Lung (tissue), 12 donors: ENCODE results near the gene SLN. TPM values are rescaled to one million over a fixed set of nuclear protein-coding genes. Genes with fewer than 3 reads are reported as not detected.

Experiments used
- ATAC-seq: fragments of 200-7000 bp; cut with Tn5 transposase; one replicate; pipeline ENCODE4 v1.9.1; 2020; ENCODE audit warnings: moderate number of reproducible peaks; ENCODE audit not compliant: insufficient read depth, low FRiP score
- DNase-seq, 3 donors: peaks; one replicate each; pipeline ENCODE4 v3.0.0-alpha.2; 2013 to 2017
- H3K27ac ChIP-seq, 2 donors: one replicate each; pipeline ENCODE4 v1.5.1; 2013; ENCODE audit warnings: mild to moderate bottlenecking in 2 of 2, moderate library complexity in 2 of 2, control low read depth in 1 of 2, inconsistent platforms in 1 of 2, low read depth in 1 of 2, low read length in 1 of 2
- H3K27me3 ChIP-seq, 3 donors: one replicate each; pipeline ENCODE4 v1.5.1; 2013; ENCODE audit warnings: low read length in 2 of 3; ENCODE audit not compliant: control insufficient read depth in 3 of 3, insufficient read depth in 3 of 3
- H3K36me3 ChIP-seq, 4 donors: one replicate each; pipeline ENCODE4 v1.5.1; 2013; ENCODE audit warnings: low read length in 4 of 4, mild to moderate bottlenecking in 1 of 4, moderate library complexity in 1 of 4; ENCODE audit not compliant: control insufficient read depth in 4 of 4, insufficient read depth in 4 of 4
- H3K4me1 ChIP-seq, 5 donors: one replicate each; pipeline ENCODE4 v1.5.1; 2013; ENCODE audit warnings: low read length in 5 of 5, mild to moderate bottlenecking in 2 of 5, moderate library complexity in 1 of 5; ENCODE audit not compliant: control insufficient read depth in 5 of 5, insufficient read depth in 5 of 5
- H3K4me3 ChIP-seq: one replicate; pipeline ENCODE4 v1.5.1; 2013; ENCODE audit warnings: mild to moderate bottlenecking, control low read depth, moderate library complexity
- H3K9ac ChIP-seq, 2 donors: one replicate each; pipeline ENCODE4 v1.5.1; 2013; ENCODE audit warnings: low read length in 2 of 2, control low read depth in 1 of 2; ENCODE audit not compliant: insufficient read depth in 1 of 2
- H3K9me3 ChIP-seq, 4 donors: one replicate each; pipeline ENCODE4 v1.5.1; 2013; ENCODE audit warnings: low read length in 3 of 4, mild to moderate bottlenecking in 1 of 4, moderate library complexity in 1 of 4; ENCODE audit not compliant: control insufficient read depth in 4 of 4, insufficient read depth in 3 of 4
- CTCF ChIP-seq: IDR thresholded peaks from 2 replicates; pipeline ENCODE4 v1.5.1; 2012; ENCODE audit warnings: mild to moderate bottlenecking; ENCODE audit errors: control extremely low read depth, extremely low read depth
- WGBS, 2 donors: extraction: QIAGEN DNeasy Blood & Tissue Kit; methylation state at CpG; one replicate each; pipeline ENCODE4 v1.1.7; 2013; 5-methylcytosine and 5-hydroxymethylcytosine counted together
- polyA plus RNA-seq, 2 donors: library from polyadenylated mRNA; stranded (reverse); fragments of 200-250 nt; gene quantifications; one replicate each; pipeline ENCODE4 v1.2.1, GENCODE V29; 2013
- total RNA-seq, 2 donors: library from RNA; depleted of rRNA in 1 of 2; stranded (reverse); fragments of >200 nt in 1 of 2; gene quantifications; one replicate each; pipeline ENCODE4 v1.2.1, GENCODE V29; 2014 to 2021
- donor health status: control.
- donor health status: control.
- donor health status: Bipolar disorder and iron deficiency.
- donor health status: healthy.
- donor health status: DM: yes; HTN: yes; CAD: no.

Gene SLN
- total and polyA plus RNA-seq, 4 donors = 0.49 to 0.77 TPM; not detected in 2

- no peaks in the 10 kb centered on the region for H3K27me3 ChIP-seq
- ATAC-seq = no peak
- no peaks in the 10 kb centered on the region for H3K36me3 ChIP-seq
- no peak overlapping the region for H3K4me3 ChIP-seq
- H3K27ac ChIP-seq = no peak overlapping the region
- no peak for TF ChIP-seq CTCF
- H3K4me1 ChIP-seq = peaks cover 0 to 4% (median 0%) of the 10 kb centered on the region in 5 donors
- no peak overlapping the region for H3K9ac ChIP-seq
- DNase-seq = no peak
- H3K9me3 ChIP-seq = no peaks in the 10 kb centered on the region
- WGBS, 2 donors = 41 to 50% methylated on average over 4 of the region's 4 CpGs
Measured at GRCh38 chr11:107707807-107708206, 4.0 kb downstream of the SLN start.

- WGBS, 2 donors = 81% methylated on average over 3 of the region's 3 CpGs
Measured at GRCh38 chr11:107707215-107707671, 4.6 kb downstream of the SLN start.

GRCh38 chr11:107706531-107706930 lies 5.3 kb downstream of the SLN start:
- Histone ChIP-seq H3K4me3 (no peak overlapping the region), H3K9ac (no peak overlapping the region), H3K36me3 (no peaks in the 10 kb centered on the region), H3K27ac (no peak overlapping the region), H3K4me1 (peaks cover 0 to 1% (median 0%) of the 10 kb centered on the region in 5 donors), H3K27me3 (no peaks in the 10 kb centered on the region), H3K9me3 (no peaks in the 10 kb centered on the region)
- no peak for ATAC-seq
- no peak for DNase-seq
- 57 to 69% methylated on average over 2 of the region's 2 CpGs for WGBS, 2 donors
- TF ChIP-seq CTCF = no peak

More at GRCh38 chr11:107707215-107707671, 4.6 kb downstream of the SLN start:
- H3K9me3 ChIP-seq = no peaks in the 10 kb centered on the region
- H3K4me3 ChIP-seq = no peak overlapping the region
- DNase-seq = no peak
- H3K4me1 ChIP-seq = peaks cover 0 to 4% (median 0%) of the 10 kb centered on the region in 5 donors
- no peak for ATAC-seq
- H3K27me3 ChIP-seq = no peaks in the 10 kb centered on the region
- no peak overlapping the region for H3K27ac ChIP-seq
- no peak overlapping the region for H3K9ac ChIP-seq
- no peak for TF ChIP-seq CTCF
- H3K36me3 ChIP-seq = no peaks in the 10 kb centered on the region

- Histone ChIP-seq H3K4me3 (no peak overlapping the region), H3K9me3 (no peaks in the 10 kb centered on the region), H3K27ac (no peak overlapping the region), H3K36me3 (no peaks in the 10 kb centered on the region), H3K9ac (no peak overlapping the region), H3K27me3 (no peaks in the 10 kb centered on the region), H3K4me1 (peaks cover 0 to 1% (median 0%) of the 10 kb centered on the region in 5 donors)
- 82 to 93% methylated on average over 2 of the region's 2 CpGs for WGBS, 2 donors
- TF ChIP-seq CTCF = no peak
- no peak for DNase-seq
- ATAC-seq = no peak
Measured at GRCh38 chr11:107705027-107705426, 6.8 kb downstream of the SLN start.
